ENCODE results near the gene RGS6. TPM values are rescaled to one million over a fixed set of nuclear protein-coding genes. Genes with fewer than 3 reads are reported as not detected.

RGS6 gene
- total and polyA plus RNA-seq, 4 donors, result 0.21 to 5.4 (median 0.45) TPM

GRCh38 chr14:72549854-72550253, 617.6 kb downstream of the RGS6 start:
- no peaks in the 10 kb centered on the region for H3K36me3 ChIP-seq (ENCODE audit: control insufficient read depth in 4 of 4, insufficient read depth in 4 of 4, low read length in 4 of 4)
- ATAC-seq (ENCODE audit: insufficient read depth, low FRiP score), result no peak
- H3K9me3 ChIP-seq (ENCODE audit: control insufficient read depth in 4 of 4, insufficient read depth in 3 of 4, low read length in 3 of 4), result peaks cover 0 to 2% (median 0%) of the 10 kb centered on the region in 4 donors
- peak in 1 of 3 donors; percentile 44 for DNase-seq
- no peak overlapping the region for H3K27ac ChIP-seq (ENCODE audit: low read depth in 1 of 2, low read length in 1 of 2)
- TF ChIP-seq, protein P1, sequence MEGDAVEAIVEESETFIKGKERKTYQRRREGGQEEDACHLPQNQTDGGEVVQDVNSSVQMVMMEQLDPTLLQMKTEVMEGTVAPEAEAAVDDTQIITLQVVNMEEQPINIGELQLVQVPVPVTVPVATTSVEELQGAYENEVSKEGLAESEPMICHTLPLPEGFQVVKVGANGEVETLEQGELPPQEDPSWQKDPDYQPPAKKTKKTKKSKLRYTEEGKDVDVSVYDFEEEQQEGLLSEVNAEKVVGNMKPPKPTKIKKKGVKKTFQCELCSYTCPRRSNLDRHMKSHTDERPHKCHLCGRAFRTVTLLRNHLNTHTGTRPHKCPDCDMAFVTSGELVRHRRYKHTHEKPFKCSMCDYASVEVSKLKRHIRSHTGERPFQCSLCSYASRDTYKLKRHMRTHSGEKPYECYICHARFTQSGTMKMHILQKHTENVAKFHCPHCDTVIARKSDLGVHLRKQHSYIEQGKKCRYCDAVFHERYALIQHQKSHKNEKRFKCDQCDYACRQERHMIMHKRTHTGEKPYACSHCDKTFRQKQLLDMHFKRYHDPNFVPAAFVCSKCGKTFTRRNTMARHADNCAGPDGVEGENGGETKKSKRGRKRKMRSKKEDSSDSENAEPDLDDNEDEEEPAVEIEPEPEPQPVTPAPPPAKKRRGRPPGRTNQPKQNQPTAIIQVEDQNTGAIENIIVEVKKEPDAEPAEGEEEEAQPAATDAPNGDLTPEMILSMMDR (IDR thresholded peaks at IDR 0.05; ENCODE audit: control extremely low read depth, extremely low read depth), result no peak
- H3K27me3 ChIP-seq (ENCODE audit: control insufficient read depth in 3 of 3, insufficient read depth in 3 of 3, low read length in 2 of 3), result peaks cover 0 to 8% (median 5%) of the 10 kb centered on the region in 3 donors
- 66 to 70% methylated on average over 6 of the region's 6 CpGs for WGBS, 2 donors
- no peak overlapping the region for H3K4me3 ChIP-seq
- H3K9ac ChIP-seq (ENCODE audit: insufficient read depth in 1 of 2, low read length in 2 of 2), result no peak overlapping the region
- H3K4me1 ChIP-seq (ENCODE audit: control insufficient read depth in 5 of 5, insufficient read depth in 5 of 5, low read length in 5 of 5), result peaks cover 0 to 15% (median 6%) of the 10 kb centered on the region in 5 donors

GRCh38 chr14:72550513-72550912, 618.3 kb downstream of the RGS6 start:
- H3K36me3 ChIP-seq (ENCODE audit: control insufficient read depth in 4 of 4, insufficient read depth in 4 of 4, low read length in 4 of 4), result no peaks in the 10 kb centered on the region
- TF ChIP-seq, protein P1 (IDR thresholded peaks at IDR 0.05; ENCODE audit: control extremely low read depth, extremely low read depth), result no peak
- no peak overlapping the region for H3K9ac ChIP-seq (ENCODE audit: insufficient read depth in 1 of 2, low read length in 2 of 2)
- peaks cover 0 to 2% (median 0%) of the 10 kb centered on the region in 4 donors for H3K9me3 ChIP-seq (ENCODE audit: control insufficient read depth in 4 of 4, insufficient read depth in 3 of 4, low read length in 3 of 4)
- peaks cover 0 to 12% (median 3%) of the 10 kb centered on the region in 5 donors for H3K4me1 ChIP-seq (ENCODE audit: control insufficient read depth in 5 of 5, insufficient read depth in 5 of 5, low read length in 5 of 5)
- H3K4me3 ChIP-seq, result no peak overlapping the region
- no peak for ATAC-seq (ENCODE audit: insufficient read depth, low FRiP score)
- WGBS, 2 donors, result 95 to 96% methylated on average over 4 of the region's 4 CpGs
- H3K27ac ChIP-seq (ENCODE audit: low read depth in 1 of 2, low read length in 1 of 2), result no peak overlapping the region
- no peak for DNase-seq
- peaks cover 0 to 8% (median 5%) of the 10 kb centered on the region in 3 donors for H3K27me3 ChIP-seq (ENCODE audit: control insufficient read depth in 3 of 3, insufficient read depth in 3 of 3, low read length in 2 of 3)

DNA sequence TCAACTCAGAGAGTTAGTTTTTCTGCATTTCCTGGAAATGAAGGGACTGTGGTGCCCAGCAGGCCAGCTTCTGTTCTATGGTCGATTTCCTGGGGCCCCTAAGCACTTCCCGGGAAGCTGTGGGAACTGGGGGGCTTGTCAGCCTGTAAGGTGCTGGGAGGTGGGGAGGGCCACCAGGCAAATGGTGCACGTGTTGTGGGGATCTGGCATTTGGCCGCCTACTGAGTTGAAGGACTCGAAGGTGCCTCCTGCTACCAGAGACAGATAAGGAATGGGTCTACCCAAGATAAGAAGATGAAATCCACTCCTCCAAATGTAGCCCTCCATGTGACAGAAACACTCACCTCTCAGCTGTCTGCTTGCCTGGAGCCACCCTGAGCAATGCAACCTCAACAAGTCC, 620.0 kb downstream of the RGS6 start:
- Histone ChIP-seq H3K36me3 (ENCODE audit: control insufficient read depth in 4 of 4, insufficient read depth in 4 of 4, low read length in 4 of 4) (no peaks in the 10 kb centered on the region), H3K9me3 (ENCODE audit: control insufficient read depth in 4 of 4, insufficient read depth in 3 of 4, low read length in 3 of 4) (no peaks in the 10 kb centered on the region), H3K27ac (ENCODE audit: low read depth in 1 of 2, low read length in 1 of 2) (no peak overlapping the region), H3K9ac (ENCODE audit: insufficient read depth in 1 of 2, low read length in 2 of 2) (no peak overlapping the region), H3K27me3 (ENCODE audit: control insufficient read depth in 3 of 3, insufficient read depth in 3 of 3, low read length in 2 of 3) (peaks cover 0 to 8% (median 5%) of the 10 kb centered on the region in 3 donors), H3K4me1 (ENCODE audit: control insufficient read depth in 5 of 5, insufficient read depth in 5 of 5, low read length in 5 of 5) (peaks cover 0 to 12% (median 3%) of the 10 kb centered on the region in 5 donors), H3K4me3 (no peak overlapping the region)
- TF ChIP-seq, protein P1 (IDR thresholded peaks at IDR 0.05; ENCODE audit: control extremely low read depth, extremely low read depth), result no peak
- DNase-seq (no peak), ATAC-seq (ENCODE audit: insufficient read depth, low FRiP score) (no peak)
- WGBS, 2 donors, result 60 to 70% methylated on average over 5 of the region's 5 CpGs

DNA sequence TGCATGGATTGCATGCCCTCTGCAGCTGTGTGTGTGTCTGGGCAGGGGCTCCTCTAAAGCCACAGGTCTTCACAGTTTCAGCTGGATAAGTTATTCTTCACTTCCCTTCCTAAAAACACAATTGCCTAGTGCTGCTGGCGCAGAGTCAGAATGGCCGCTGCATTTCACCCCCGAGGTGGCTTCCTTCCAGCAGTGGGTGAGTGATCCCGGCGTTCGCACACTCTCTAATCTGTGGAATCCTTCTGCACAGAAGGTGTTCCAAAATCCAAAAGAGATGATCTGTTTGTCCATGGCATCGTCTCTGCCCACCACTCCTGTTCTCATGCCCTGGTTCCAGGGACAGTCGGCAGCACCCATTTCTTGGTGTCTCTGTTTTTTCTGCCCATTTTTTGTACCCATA, 620.9 kb downstream of the RGS6 start:
- Histone ChIP-seq H3K36me3 (ENCODE audit: control insufficient read depth in 4 of 4, insufficient read depth in 4 of 4, low read length in 4 of 4) (no peaks in the 10 kb centered on the region), H3K27me3 (ENCODE audit: control insufficient read depth in 3 of 3, insufficient read depth in 3 of 3, low read length in 2 of 3) (peaks cover 0 to 8% (median 5%) of the 10 kb centered on the region in 3 donors), H3K27ac (ENCODE audit: low read depth in 1 of 2, low read length in 1 of 2) (no peak overlapping the region), H3K4me3 (no peak overlapping the region), H3K9ac (ENCODE audit: insufficient read depth in 1 of 2, low read length in 2 of 2) (no peak overlapping the region), H3K9me3 (ENCODE audit: control insufficient read depth in 4 of 4, insufficient read depth in 3 of 4, low read length in 3 of 4) (no peaks in the 10 kb centered on the region), H3K4me1 (ENCODE audit: control insufficient read depth in 5 of 5, insufficient read depth in 5 of 5, low read length in 5 of 5) (peaks cover 0 to 12% (median 3%) of the 10 kb centered on the region in 5 donors)
- TF ChIP-seq, protein P1 (IDR thresholded peaks at IDR 0.05; ENCODE audit: control extremely low read depth, extremely low read depth), result no peak
- 51 to 77% methylated on average over 8 of the region's 8 CpGs for WGBS, 2 donors
- ATAC-seq (ENCODE audit: insufficient read depth, low FRiP score), result no peak
- no peak for DNase-seq

All from lung (tissue), 12 donors.